ENCODE results near the gene GANAB.
A peak's percentile ranks its signal among the peaks of the same experiment; 100 is the strongest.
"Not testable (repeated sequence)": the region's sequence is repeated elsewhere in the genome, so short reads cannot be mapped to it uniquely, and the experiment has no call there.

Gene GANAB

GRCh38 chr11:62666259-62666926 is 20.0 kb upstream of the GANAB start:
- DNase-seq = no peak

DNA sequence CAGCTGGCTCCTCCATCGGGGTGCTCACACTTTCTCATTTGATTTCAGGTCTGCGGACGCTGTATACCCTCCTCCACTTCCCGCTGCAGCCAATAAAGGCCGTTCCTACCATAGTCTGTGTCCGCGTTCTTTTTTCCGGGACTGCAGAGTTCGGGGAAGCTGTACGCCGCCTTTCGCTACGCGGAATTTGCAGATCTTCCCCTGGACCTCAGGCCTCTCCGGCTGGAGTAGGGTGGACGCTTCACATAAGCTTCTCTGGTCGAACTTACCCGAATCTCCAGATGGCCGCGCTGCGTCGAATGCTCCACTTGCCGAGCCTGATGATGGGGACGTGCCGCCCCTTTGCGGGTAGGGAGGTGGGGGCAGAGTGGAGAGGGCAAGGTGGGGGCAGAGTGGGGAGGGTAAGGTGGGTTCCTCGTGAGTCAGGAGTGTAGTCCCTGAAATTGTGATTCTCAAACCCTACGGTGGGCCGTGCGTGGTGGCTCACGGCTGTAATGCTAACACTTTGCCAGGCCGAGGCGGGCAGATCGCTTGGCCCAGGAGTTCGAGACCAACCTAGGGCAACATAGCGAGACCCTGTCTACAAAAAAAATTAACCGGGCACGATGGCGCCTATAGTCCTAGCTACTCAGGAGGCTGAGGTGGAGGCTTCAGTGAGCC is 19.3 kb upstream of the GANAB start:
- DNase-seq = peak; percentile 74

GRCh38 chr11:62665075-62665598 is 18.7 kb upstream of the GANAB start, which contains the start of the genes C11orf98 and CSKMT:
TSS of gene C11orf98 (minus strand) at chr11:62665210. CDS start at chr11:62665169, 41 bp downstream.
TSS of gene CSKMT (plus strand) at chr11:62665312. CDS start at chr11:62665880, 568 bp downstream.
- DNase-seq = peak; percentile 96

DNA sequence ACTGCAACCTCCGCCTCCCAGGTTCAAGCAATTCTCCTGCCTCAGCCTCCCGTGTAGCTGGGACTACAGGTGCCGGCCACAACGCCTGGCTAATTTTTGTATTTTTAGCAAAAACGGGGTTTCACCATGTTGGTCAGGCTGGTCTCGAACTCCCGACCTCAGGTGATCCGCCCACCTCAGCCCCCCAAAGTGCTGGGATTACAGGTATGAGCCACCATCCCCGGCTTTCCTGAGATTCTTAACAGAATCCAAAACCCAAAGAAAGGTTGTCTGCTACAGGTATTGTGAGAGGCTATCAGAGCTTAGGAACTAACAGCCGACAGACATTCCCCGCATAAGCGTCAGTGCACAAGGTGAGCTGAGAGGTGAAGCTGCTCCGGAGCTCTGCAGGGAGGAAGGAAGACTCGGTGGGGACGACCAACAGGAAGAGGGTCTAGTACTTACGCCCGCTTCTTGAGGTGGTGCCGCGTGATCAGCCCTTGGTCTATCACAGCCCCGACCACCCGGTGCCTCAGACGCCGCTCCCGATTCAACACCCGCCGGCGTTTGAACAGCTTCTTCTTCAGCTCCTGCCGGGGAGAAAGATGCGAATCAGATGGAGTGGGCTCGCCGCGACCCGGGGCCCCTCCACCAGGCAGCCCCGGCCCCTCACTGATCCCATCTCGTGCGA is 18.1 kb upstream of the GANAB start:
- peak; percentile 48 for DNase-seq

DNA sequence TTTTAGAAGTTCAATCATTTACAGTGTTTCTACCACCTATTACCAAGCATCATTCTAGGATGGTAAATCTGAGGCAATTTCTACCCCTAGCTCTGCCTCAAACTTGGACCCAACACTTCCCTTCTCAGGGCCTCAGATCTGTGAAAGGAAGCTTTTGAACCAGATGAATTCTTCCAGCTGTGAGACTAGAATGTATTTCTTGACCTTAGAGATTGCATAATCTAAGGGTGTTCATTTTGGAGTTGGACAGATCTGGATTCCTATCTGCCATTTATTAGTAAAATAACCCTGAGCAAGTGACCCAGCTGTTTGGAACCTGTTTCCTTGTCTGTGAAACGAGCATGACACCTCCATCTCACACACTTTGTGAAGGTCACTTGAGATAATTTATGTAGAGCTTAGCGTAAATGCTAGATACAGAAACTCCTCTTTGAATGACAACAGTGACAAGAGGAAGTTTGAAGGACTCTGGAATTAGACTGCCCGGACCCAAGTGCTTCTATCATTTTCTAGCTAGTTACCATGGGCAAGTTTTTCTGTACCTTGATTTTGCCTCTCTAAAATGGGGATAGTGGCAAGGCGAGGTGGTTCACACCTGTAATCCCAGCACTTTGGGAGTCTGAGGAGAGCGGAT is 10.5 kb upstream of the GANAB start:
- DNase-seq = no peak

DNA sequence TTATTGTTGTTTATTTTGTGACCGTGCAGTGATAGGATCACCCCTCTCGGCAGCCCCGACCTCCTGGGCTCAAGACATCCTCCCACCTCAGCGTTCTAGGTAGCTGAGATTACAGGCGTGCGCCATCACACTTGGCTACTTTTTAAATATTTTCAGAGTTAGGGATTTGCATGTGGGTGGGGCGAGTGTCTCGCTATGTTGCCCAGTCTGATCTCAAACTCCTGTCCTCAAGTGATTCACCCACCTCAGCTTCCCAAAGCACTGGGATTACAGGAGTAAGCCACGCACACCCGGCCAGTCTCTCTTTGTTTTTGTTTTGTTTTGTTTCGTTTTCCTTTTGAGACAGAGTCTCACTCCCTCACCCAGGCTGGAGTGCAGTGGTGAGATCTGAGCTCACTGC is 7.9 kb upstream of the GANAB start:
- no peak for DNase-seq

DNA sequence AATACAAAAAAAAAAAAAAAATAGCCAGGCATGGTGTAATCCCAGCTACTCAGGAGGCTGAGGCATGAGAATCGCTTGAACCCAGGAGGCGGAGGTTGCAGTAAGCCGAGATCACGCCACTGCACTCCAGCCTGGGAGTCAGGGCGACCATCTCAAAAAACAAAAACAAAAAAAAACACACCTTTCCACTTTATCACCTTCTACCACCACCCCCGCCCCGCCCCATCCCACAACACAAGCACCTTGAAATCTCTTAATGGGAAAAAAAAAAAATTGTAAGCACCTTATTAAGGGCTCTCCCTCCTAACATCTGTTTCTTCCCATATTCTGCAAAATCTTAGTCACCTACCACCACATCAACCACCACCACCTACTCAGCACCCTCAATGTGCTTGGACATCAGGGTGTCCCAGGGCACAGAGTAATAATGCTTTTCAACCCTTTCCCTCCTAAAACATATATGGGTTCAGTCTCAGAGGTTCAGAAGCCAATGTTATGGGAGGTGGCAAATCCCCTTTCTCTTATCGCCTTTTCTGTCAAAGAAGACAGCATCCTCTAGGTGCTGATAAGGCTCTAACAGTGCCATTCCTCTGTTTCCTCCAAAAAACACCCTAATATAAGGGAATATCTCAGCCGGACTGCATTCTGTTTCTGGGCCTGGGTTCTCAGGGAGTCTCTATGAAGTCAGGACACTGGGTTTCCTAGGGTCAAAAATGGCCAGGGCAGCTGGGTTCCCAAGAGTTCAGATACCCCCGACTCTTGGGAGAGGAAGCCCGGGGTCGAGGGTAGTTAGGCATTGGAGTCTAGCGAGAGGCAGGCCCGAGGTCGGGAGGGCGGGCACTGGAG is 6.0 kb upstream of the GANAB start:
- peak; percentile 86 for DNase-seq

- DNase-seq = not testable (repeated sequence)
Measured at GRCh38 chr11:62650283-62650682, 3.9 kb upstream of the GANAB start.

DNA sequence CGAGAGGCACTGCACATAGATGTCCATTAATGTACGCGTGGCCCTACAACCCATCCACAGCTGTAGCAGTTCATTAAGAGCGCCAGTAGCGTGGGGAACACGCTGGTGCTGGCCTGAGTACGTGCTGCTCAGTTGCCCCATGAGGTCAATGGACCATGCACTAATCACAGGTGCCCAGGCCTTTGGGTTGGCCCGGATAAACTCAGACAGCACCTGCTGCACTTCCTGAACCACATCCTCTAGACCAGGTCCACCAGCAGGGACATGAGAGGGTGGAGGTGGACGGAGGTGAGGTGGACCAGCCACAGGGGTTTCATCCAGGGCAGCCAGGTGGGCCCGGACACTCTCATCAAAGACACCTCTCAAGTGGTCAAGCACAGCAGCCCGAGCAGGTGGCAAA is 3.1 kb upstream of the GANAB start:
- no peak for DNase-seq

DNA sequence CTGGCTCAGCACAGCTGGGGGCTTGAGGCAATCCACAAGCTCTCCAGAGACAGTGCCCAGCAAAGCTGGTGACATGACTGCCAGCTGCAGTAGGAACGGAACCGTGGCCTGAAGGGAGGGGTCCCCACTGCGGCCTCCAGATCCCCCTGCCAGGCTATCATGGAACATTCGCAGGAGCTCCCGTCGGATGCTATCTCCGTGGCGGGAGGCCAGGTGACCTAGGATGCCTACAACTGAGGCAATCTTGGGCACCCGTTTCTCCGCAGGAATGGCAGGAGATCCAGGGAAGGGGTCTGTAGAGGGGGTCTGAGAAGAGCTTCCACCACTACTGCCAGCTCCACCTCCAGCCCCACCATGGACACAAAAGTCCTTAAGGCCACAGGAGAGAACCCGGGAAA is 2.6 kb upstream of the GANAB start:
- no peak for DNase-seq

- DNase-seq = no peak
Measured at GRCh38 chr11:62648185-62648966, 2.0 kb upstream of the GANAB start.

GRCh38 chr11:62647609-62648005 is 1.2 kb upstream of the GANAB start:
- no peak for DNase-seq

DNA sequence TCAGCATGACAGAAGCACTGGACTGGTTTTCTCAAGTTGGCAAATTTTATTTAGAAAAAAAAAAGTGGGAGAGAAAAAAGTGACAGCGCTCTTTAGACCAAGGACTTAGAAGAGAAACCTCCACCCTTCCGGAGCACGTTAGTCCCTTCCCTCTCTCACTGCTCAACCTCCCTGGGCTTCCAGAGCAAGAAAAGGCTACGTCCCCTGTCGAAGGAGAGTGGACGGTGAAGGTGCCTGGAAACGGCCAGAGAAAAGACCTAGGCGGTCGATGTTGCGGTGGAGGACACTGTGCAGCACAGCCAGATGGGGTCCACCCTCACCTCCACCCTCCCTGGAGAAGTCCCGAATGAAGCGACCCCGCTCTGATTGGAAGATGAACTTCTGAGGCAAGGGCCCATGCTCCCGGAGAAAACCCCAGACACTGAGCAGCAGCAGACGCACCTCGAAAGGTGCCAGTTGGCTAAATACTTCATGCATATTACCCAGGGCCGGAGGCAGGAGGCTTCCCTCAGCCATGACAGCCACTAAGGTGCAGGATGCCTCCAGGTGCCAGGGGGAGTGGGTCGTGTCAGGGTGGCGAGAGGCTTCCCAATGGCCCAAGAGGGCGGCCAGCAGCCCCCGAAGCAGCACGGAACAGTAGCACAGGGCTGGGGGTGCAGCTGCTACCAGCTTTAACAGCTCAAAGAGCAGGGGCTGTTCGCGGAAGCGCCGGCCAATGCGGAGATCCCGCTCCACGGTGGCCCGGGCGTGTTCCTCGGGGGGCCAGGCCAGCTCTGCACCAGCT is 604 bp upstream of the GANAB start:
- no peak for DNase-seq

GRCh38 chr11:62645671-62645945 is 805 bp downstream of the GANAB start:
- DNase-seq = no peak

DNA sequence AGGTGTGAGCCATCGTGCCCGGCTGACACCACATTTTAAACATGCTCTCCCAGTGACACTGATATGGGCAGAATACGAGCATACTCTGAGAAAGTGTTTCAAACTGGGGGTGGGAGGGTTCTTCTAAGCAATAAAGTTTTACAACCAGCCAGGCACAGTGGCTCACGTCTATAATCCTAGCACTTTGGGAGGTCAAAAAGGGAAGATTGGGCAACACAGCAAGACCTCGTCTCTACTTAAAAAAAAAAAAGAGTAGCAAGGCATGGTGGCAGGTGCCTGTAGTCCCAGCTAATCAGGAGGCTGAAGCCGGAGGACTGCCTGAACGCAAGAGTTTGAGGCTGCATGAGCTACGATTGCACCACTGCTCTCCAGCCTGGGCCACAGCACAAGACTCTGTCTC is 2.2 kb downstream of the GANAB start:
- DNase-seq = no peak

DNA sequence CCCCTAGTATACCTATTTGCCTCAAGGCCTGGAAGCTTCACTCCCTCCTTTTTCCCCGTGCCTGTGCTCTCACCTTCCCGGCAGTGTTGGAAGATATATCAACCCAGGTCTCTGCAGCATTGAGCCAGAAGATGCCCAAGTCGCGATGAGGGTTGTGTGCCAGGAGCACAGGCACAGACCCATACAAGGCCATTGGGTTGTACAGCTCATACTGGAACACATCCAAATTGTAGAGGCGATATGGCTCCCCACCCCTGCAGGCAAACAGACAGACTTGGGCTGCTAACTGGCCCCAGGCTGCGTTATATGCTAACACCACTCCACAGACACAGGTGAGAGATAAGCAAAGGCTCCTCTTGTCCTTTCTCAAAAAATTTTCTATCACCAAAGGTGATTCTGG is 13.9 kb downstream of the GANAB start:
- DNase-seq = no peak

DNA sequence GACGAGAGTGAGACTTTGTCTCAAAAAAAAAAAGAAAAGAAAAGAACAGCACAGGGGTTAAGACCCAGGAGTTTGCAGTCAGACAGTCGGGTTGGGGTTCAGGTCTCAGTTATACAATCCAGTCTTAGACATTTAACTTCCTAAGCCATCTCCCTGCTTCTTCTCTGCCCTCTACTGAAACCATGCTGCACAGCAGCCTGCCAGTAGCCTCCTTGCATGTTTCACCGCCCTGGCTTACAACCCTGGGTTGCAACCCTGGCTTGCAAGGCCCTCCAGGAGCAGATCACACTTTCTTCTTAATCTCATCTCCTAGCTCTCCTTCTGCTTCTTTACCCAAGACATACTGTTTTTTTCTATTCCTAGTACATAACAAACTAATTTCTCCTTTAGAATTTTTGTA is 18.7 kb downstream of the GANAB start:
- DNase-seq = no peak

DNA sequence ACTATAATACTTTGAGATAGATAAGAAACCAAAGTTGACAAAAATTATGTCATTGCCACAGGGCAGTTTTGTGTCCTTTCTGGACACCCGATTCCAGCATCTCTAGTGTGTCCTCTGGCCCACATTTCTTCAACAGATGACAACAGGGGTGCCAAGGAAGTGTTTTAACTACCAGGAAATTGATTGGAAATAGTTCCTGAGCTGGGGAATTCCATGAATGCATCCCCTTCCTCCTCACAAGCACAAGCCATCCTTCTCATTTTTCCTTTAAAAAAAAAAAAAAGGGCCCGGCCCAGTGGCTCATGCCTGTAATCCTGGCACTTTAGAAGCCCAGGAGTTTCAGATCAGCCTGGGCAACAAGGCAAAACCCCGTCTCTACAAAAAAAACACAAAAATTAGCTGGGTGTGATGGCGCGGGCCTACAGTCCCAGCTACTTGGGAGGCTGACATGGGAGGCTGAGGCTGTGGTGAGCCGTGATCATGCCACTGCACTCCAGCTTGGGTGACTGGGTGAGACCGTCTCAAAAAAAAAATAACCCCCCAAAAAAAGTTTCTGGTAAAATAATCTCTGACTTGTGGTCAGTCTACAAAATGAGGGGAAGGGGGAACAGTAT is 23.8 kb downstream of the GANAB start:
- no peak for DNase-seq

- DNase-seq = peak; percentile 97
Measured at GRCh38 chr11:62621567-62622470, 24.6 kb downstream of the GANAB start, which contains the start of gene B3GAT3. TSS of gene B3GAT3 (minus strand) at chr11:62621986. CDS start at chr11:62621947, 39 bp downstream.

All from CD4-positive, alpha-beta T cell treated with Interleukin-4 for 4 hours (primary cell).